HG02938 (cell line): ENCODE data around the gene TGM6.
A peak's percentile ranks its signal among the peaks of the same experiment; 100 is the strongest.

Experiments used
- ATAC-seq: cut with Tn5 transposase; IDR thresholded peaks from one replicate; pipeline ENCODE4 v1.9.1; 2021; ENCODE audit warnings: mild to moderate bottlenecking, moderate library complexity; ENCODE audit not compliant: unreplicated experiment

Gene TGM6

GRCh38 chr20:2451939-2452732 lies 71.4 kb downstream of the TGM6 start:
- ATAC-seq: no peak

- ATAC-seq: no peak
Measured at GRCh38 chr20:2453792-2454191, 73.1 kb downstream of the TGM6 start.

GRCh38 chr20:2455771-2456497 lies 75.2 kb downstream of the TGM6 start:
- ATAC-seq: no peak

DNA sequence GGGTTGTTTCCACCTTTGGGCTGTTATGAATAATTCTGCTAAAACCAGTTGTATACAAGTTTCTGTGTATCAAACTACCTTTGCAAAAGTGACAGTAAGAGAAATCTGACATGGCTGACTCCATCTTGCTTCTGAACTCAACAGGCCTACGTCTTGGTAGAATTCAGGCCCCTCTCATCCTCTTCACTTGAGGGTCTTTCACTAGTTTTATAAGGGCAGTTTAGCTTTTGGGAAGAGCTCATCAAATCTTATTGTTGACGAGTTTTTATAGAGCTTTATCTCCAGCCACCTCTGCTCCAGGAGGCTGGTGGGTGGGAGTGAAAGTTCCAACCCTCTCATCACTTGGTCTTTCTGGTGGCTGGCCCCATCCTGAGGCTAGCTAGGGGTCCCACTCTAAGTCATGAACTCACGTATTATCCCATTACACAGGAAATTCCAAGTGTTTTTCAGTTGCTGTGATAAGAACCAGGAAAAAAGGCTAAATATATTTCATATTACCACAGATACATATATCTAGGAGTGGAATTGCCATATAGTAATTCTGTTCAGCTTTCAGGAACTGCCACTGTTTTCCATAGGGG lies 78.3 kb downstream of the TGM6 start:
- no peak for ATAC-seq

GRCh38 chr20:2459981-2460751 lies 79.5 kb downstream of the TGM6 start:
- no peak for ATAC-seq

GRCh38 chr20:2460752-2461424 lies 80.2 kb downstream of the TGM6 start:
- ATAC-seq: no peak

- no peak for ATAC-seq
Measured at GRCh38 chr20:2462484-2462883, 81.8 kb downstream of the TGM6 start.

DNA sequence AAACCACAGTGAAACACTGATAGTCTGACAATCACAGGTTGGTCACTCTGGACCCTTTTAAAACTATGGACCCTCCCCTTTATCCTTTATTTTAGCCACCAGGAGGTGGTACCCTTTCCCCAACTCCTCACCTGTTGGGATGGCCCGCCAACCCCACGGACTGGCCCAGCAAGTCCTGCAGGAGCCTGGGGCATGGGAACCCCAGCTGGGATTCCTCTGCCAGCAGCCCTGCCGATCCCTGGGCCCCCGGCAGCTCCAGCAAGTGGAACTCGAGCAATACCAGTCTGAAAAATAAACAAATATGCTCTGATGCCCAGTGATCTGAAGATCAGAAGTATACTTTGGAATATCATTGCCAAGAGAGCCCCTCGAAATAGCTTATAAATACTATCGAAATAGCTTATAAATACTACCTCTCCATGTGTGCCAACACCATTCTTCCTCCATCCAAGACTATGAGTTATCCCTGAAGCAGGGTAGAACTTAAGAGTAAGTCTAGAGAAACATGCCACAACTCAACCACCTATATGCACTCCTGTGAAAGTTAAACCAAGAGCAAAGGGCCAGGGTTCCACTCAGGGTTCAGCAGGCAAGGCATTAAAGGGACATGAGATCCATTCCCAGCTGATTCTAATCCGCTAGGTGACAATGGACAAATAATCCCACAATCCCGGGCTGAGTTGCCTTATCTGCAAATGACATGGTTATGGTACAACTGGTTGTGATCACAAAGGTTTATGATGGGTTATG lies 83.1 kb downstream of the TGM6 start:
- no peak for ATAC-seq

DNA sequence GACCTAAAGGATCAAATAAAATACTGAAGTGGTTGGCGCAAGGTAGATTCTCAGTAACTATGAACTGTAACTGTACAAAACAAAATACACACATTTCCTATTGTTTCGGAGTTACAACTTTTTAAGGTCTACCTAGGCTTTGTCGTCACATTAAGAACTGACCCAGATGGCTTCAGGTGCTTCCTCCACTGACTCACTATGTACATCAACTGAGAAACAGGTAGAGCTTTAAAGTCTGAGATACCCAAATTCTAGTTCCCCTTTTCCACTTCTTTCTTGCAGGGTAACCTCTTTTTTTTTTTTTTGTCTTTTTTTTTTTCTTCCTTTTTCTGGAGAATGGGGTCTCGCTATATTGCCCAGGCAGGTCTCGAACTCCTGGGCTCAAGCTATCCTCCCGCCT lies 84.4 kb downstream of the TGM6 start:
- no peak for ATAC-seq

DNA sequence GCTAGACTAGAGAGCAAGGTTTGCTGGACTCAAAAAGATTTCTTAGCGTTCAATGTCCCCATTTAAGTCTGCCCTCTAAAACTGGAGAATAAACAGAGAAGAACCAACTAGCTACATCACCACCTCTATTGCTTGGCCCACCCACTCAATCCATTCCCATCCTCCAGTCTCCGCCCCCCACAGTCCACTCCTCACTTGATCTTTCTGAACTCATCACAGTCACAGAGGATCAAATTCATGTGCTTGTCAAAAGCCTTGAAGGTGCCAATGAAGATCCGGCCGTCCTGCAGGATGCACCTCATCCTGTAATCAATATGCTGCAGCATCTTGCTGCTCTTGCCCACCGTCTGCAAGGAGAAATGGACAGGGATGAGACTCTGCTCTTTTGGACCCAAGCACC lies 86.7 kb downstream of the TGM6 start:
- no peak for ATAC-seq

DNA sequence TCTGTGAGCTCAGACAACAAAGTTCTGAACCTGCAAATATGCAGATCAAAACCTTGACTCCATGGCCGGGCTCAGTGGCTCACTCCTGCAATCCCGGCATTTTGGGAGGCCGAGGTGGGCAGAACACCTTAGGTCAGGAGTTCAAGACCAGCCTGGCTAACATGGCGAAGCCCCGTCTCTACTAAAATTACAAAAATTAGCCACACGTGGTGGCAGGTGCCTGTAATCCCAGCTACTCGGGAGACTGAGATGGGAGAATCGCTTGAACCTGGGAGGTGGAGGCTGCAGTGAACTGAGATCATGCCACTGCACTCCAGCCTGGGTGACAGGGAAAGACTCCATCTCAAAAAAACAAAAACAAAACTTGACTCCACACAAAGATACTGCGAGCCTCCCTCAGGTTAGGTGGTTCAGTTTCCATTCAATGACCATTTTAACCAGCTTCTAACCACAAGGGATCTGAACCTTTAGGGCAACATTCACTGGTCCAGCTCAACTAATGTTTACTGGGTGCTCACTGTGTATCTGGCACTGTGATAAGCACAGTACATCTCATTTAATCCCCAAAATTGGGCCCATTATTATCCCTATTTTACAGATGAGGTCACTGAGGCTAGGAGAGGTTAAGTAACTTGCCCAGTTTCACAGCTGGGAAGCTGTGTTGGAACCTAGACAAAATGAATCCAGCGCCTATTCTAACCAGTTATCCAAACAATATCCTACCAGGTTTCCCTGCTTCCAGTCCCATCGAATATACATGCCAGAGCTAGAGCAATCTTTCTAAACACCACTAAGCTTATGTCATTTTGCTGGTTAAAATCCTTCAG lies 88.1 kb downstream of the TGM6 start:
- no peak for ATAC-seq

- ATAC-seq: peak; percentile 31
Measured at GRCh38 chr20:2469991-2470422, 89.3 kb downstream of the TGM6 start.

- peak; percentile 95 for ATAC-seq
Measured at GRCh38 chr20:2470423-2471193, 89.9 kb downstream of the TGM6 start, which contains the start of gene SNRPB. Gene SNRPB (minus strand): TSS chr20:2470789. CDS start chr20:2470690, 99 bp downstream.

DNA sequence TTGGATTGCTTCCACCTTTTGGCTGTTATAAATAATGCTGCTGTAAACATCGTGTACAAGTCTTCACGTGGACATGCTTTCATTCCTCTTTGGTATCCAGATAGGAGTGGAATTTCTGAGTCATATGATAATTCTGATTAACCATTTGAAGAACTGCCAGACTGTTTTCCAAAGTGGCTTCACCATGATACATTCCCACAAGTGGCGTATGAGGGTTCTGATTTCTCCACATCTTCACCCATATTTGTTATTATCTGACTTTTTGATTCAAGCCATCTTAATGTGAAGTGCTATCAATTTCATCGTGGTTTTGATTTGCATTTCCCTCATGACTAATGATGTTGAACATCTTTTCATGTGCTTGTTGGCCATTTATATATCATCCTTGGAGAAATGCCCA lies 92.8 kb downstream of the TGM6 start:
- ATAC-seq: no peak

DNA sequence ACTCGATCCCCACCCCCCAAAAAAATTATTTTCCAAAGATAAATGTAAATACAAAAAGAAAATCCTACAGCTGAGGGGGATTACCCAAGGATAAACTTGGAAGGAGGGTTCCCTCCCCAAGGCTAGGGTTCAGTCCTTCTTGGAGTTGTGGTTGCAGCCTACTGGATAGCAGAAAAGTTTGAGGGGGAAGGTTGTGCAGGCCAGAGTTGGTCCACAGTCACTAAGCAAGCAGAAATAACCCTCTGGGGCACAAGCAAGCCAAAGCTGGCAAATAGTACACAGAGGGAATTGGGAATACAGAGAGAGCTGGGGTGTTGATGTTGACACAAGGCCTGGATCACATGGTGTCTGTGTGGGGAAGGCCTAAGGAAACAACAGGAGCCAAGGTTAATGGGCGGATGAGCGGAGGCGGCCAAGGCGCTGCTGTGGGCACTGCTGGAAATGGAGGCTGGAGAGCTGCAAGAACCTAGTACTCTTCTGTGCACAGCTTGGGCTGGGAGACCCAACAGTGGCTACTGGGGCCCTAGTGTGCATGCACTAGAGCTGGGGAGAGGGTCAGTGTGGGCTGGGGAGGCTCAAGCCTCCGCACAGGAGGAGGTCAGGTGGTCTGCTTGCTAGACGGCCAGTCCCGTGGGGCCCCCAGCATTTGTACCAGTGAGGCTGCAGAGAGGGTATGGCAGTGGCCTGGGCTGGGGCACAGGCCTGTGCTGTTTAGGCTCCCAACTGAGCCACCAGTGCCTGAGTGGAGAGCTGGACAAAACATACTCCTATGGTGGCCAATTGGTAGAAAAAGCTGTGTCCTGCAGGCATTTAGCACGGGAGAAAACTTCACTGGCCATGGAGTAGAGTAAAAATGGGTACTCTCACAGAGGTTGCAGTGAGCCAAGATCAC lies 95.4 kb downstream of the TGM6 start:
- no peak for ATAC-seq

- ATAC-seq: no peak
Measured at GRCh38 chr20:2476742-2477615, 96.3 kb downstream of the TGM6 start.
